Measurements from ENCODE around the gene FOXRED2.

FOXRED2 gene

DNA sequence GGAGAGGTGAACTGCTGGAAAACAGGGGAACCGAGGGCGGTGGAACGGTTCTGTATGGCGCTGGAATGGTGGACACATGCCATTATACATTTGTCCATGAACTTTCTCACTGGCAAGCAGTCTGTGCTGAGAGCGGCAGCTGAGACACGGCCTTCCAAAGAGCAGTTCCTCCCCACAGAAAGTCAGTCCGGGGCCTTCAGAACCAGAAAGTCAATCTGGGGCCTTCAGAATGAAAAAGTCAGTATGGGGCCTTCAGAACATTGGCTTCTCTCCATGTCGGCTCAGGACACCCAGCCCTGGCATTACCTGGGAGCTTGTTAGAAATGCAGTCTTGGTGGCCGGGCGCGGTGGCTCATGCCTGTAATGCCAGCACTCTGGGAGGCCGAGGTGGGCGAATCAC, 34.2 kb downstream of the FOXRED2 start:
- no peaks in the 10 kb centered on the region for H3K27me3 ChIP-seq (replicated peaks; ENCODE audit: control insufficient read depth, insufficient read depth, low read length, poor library complexity, severe bottlenecking)
- H3K9me3 ChIP-seq (ENCODE audit: control insufficient read depth, low read length) = no peaks in the 10 kb centered on the region
- H3K36me3 ChIP-seq (ENCODE audit: control insufficient read depth, insufficient read depth, low read length) = peaks cover 56% of the 10 kb centered on the region
- no peak for DNase-seq
- no peak overlapping the region for H3K4me3 ChIP-seq (ENCODE audit: insufficient read depth, low read depth, low read length, poor library complexity, severe bottlenecking)
- H3K27ac ChIP-seq (ENCODE audit: insufficient read depth, low read length, poor library complexity, severe bottlenecking) = no peak overlapping the region
- H3K4me1 ChIP-seq (ENCODE audit: control insufficient read depth, insufficient read depth, low read length, poor library complexity, severe bottlenecking) = peaks cover 8% of the 10 kb centered on the region

DNA sequence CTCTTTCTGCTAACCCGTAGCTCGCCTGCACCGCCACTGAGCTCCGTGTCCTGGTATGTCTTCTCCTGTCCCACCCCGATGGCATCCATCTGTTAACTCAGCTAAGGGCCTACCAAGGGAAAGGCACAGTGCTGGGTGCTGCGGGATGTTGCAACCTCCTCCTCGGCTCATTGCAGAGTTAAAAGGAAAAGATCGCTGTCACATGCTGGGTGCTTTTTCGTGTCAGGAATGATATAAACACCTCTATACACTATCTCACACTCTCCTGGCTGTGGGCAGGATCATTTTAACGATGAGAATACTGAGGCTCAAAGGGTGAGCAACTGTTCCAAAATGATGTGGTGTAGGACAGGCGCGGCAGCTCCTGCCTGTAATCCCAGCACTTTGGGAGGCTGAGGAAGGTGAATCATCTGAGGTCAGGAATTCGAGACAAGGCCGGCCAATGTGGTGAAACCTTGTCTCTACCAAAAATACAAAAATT, 35.5 kb downstream of the FOXRED2 start:
- DNase-seq = no peak
- H3K4me3 ChIP-seq (ENCODE audit: insufficient read depth, low read depth, low read length, poor library complexity, severe bottlenecking) = no peak overlapping the region
- no peaks in the 10 kb centered on the region for H3K27me3 ChIP-seq (replicated peaks; ENCODE audit: control insufficient read depth, insufficient read depth, low read length, poor library complexity, severe bottlenecking)
- H3K9me3 ChIP-seq (ENCODE audit: control insufficient read depth, low read length) = no peaks in the 10 kb centered on the region
- H3K36me3 ChIP-seq (ENCODE audit: control insufficient read depth, insufficient read depth, low read length) = peaks cover 49% of the 10 kb centered on the region
- H3K27ac ChIP-seq (ENCODE audit: insufficient read depth, low read length, poor library complexity, severe bottlenecking) = no peak overlapping the region
- peaks cover 8% of the 10 kb centered on the region for H3K4me1 ChIP-seq (ENCODE audit: control insufficient read depth, insufficient read depth, low read length, poor library complexity, severe bottlenecking)

DNA sequence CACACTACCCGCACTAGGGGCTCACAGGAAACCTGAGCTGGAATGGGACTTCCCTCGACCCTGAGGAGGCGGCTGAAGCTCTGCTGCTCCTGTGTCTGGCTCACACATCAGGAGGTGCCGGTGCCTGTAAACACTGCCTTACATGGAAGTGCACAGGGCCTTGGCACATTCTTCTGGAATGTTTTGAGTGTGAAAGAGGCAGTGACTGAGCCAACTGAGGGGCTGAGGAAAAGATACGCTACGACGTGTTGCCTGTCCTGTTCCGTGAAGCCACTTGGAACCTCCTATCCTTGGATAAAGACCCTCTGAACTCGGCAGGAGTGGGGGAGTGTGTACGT, 35.9 kb downstream of the FOXRED2 start:
- DNase-seq = no peak
- no peak overlapping the region for H3K4me3 ChIP-seq (ENCODE audit: insufficient read depth, low read depth, low read length, poor library complexity, severe bottlenecking)
- peaks cover 8% of the 10 kb centered on the region for H3K4me1 ChIP-seq (ENCODE audit: control insufficient read depth, insufficient read depth, low read length, poor library complexity, severe bottlenecking)
- H3K36me3 ChIP-seq (ENCODE audit: control insufficient read depth, insufficient read depth, low read length) = peaks cover 47% of the 10 kb centered on the region
- no peaks in the 10 kb centered on the region for H3K27me3 ChIP-seq (replicated peaks; ENCODE audit: control insufficient read depth, insufficient read depth, low read length, poor library complexity, severe bottlenecking)
- H3K27ac ChIP-seq (ENCODE audit: insufficient read depth, low read length, poor library complexity, severe bottlenecking) = no peak overlapping the region
- H3K9me3 ChIP-seq (ENCODE audit: control insufficient read depth, low read length) = no peaks in the 10 kb centered on the region

- Histone ChIP-seq H3K27me3 (replicated peaks; ENCODE audit: control insufficient read depth, insufficient read depth, low read length, poor library complexity, severe bottlenecking) (no peaks in the 10 kb centered on the region), H3K9me3 (ENCODE audit: control insufficient read depth, low read length) (no peaks in the 10 kb centered on the region), H3K27ac (ENCODE audit: insufficient read depth, low read length, poor library complexity, severe bottlenecking) (no peak overlapping the region), H3K36me3 (ENCODE audit: control insufficient read depth, insufficient read depth, low read length) (peaks cover 41% of the 10 kb centered on the region), H3K4me1 (ENCODE audit: control insufficient read depth, insufficient read depth, low read length, poor library complexity, severe bottlenecking) (peaks cover 8% of the 10 kb centered on the region), H3K4me3 (ENCODE audit: insufficient read depth, low read depth, low read length, poor library complexity, severe bottlenecking) (no peak overlapping the region)
- DNase-seq = peak; percentile 68 to 74 (median 73)
Observed at GRCh38 chr22:36470162-36470993, 36.5 kb downstream of the FOXRED2 start.

- peaks cover 30% of the 10 kb centered on the region for H3K36me3 ChIP-seq (ENCODE audit: control insufficient read depth, insufficient read depth, low read length)
- no peaks in the 10 kb centered on the region for H3K27me3 ChIP-seq (replicated peaks; ENCODE audit: control insufficient read depth, insufficient read depth, low read length, poor library complexity, severe bottlenecking)
- DNase-seq = no peak
- H3K4me1 ChIP-seq (ENCODE audit: control insufficient read depth, insufficient read depth, low read length, poor library complexity, severe bottlenecking) = peaks cover 8% of the 10 kb centered on the region
- no peaks in the 10 kb centered on the region for H3K9me3 ChIP-seq (ENCODE audit: control insufficient read depth, low read length)
- no peak overlapping the region for H3K4me3 ChIP-seq (ENCODE audit: insufficient read depth, low read depth, low read length, poor library complexity, severe bottlenecking)
- H3K27ac ChIP-seq (ENCODE audit: insufficient read depth, low read length, poor library complexity, severe bottlenecking) = no peak overlapping the region
Observed at GRCh38 chr22:36469094-36469710, 37.6 kb downstream of the FOXRED2 start.

DNA sequence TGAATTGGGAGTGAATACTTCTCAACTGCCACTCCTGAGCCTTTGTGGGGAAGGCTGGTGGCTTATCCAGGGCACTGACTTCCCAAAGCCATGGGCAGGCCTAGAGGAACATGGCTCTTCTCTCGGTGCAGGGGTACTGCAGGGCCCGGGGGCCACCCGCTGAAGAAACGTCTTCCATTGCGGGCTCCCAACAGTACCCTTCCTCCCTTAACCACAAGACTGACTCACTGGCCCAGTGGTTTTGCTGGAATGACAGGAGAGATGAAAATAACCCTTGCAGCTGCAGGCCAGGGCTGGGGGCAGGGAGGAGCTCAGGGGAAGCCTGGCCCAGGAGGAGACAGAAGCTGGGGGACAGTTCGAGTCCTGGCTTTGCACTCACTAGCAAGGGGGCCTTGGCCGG, 38.9 kb downstream of the FOXRED2 start:
- Histone ChIP-seq H3K4me3 (ENCODE audit: insufficient read depth, low read depth, low read length, poor library complexity, severe bottlenecking) (no peak overlapping the region), H3K36me3 (ENCODE audit: control insufficient read depth, insufficient read depth, low read length) (peaks cover 22% of the 10 kb centered on the region), H3K4me1 (ENCODE audit: control insufficient read depth, insufficient read depth, low read length, poor library complexity, severe bottlenecking) (peaks cover 8% of the 10 kb centered on the region), H3K27ac (ENCODE audit: insufficient read depth, low read length, poor library complexity, severe bottlenecking) (no peak overlapping the region), H3K27me3 (replicated peaks; ENCODE audit: control insufficient read depth, insufficient read depth, low read length, poor library complexity, severe bottlenecking) (no peaks in the 10 kb centered on the region), H3K9me3 (ENCODE audit: control insufficient read depth, low read length) (no peaks in the 10 kb centered on the region)
- no peak for DNase-seq

DNA sequence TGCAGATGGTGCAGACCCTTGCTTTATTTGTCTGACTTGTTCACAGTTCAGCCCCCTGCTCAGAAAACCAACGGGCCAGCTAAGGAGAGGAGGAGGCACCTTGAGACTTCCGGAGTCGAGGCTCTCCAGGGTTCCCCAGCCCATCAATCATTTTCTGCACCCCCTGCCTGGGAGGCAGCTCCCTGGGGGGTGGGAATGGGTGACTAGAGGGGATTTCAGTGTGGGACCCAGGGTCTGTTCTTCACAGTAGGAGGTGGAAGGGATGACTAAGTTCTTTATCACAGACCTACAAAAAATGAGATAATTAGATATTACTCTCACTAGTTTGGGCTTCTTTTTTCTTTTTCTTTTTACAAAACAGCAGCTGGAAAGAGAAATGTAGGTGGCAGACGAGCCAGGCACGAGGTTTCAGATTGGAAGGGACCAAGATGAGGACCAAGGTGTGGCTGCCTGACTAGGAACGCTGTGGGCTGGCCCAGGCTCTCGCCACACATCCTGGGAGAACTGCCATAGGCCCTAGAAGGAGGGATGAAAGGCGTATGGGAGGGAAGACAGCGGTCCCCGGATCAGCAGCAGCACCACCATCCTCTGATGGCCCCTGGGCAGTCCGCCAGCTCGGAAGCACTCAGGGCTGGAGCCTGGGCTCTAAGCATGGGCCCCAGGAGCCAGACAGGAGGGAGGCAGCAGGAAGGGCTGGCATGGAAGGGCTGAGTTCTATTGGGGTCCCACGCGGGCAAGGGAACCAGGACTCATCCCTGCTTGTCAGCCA, 39.6 kb downstream of the FOXRED2 start:
- Histone ChIP-seq H3K36me3 (ENCODE audit: control insufficient read depth, insufficient read depth, low read length) (peaks cover 14% of the 10 kb centered on the region), H3K9me3 (ENCODE audit: control insufficient read depth, low read length) (no peaks in the 10 kb centered on the region), H3K4me1 (ENCODE audit: control insufficient read depth, insufficient read depth, low read length, poor library complexity, severe bottlenecking) (peaks cover 8% of the 10 kb centered on the region), H3K27ac (ENCODE audit: insufficient read depth, low read length, poor library complexity, severe bottlenecking) (no peak overlapping the region), H3K27me3 (replicated peaks; ENCODE audit: control insufficient read depth, insufficient read depth, low read length, poor library complexity, severe bottlenecking) (no peaks in the 10 kb centered on the region), H3K4me3 (ENCODE audit: insufficient read depth, low read depth, low read length, poor library complexity, severe bottlenecking) (no peak overlapping the region)
- no peak for DNase-seq

DNA sequence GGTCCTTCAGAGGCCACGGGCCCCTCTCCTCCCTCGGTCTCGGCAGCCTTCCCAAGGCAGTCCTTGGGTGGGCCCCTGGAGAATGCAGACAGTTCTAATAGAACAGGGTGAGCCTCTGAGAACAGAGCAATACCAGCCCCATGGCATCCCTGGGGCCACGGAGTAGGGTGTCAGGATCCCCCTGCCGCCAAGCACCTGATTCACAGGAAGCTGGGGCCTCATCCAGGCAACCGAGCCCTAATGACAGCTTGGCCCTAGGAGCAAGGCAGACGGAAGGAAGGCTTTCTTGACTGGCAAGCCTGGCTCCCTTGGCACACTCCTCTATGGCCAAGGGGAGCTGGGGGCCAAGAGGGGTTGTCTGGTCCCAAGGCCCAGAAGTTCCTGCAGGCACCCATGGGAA, 40.6 kb downstream of the FOXRED2 start:
- Histone ChIP-seq H3K36me3 (ENCODE audit: control insufficient read depth, insufficient read depth, low read length) (peaks cover 7% of the 10 kb centered on the region), H3K4me3 (ENCODE audit: insufficient read depth, low read depth, low read length, poor library complexity, severe bottlenecking) (no peak overlapping the region), H3K9me3 (ENCODE audit: control insufficient read depth, low read length) (no peaks in the 10 kb centered on the region), H3K4me1 (ENCODE audit: control insufficient read depth, insufficient read depth, low read length, poor library complexity, severe bottlenecking) (peaks cover 8% of the 10 kb centered on the region), H3K27ac (ENCODE audit: insufficient read depth, low read length, poor library complexity, severe bottlenecking) (no peak overlapping the region), H3K27me3 (replicated peaks; ENCODE audit: control insufficient read depth, insufficient read depth, low read length, poor library complexity, severe bottlenecking) (no peaks in the 10 kb centered on the region)
- no peak for DNase-seq

GRCh38 chr22:36465232-36466021, 41.4 kb downstream of the FOXRED2 start:
- peaks cover 6% of the 10 kb centered on the region for H3K4me1 ChIP-seq (ENCODE audit: control insufficient read depth, insufficient read depth, low read length, poor library complexity, severe bottlenecking)
- no peaks in the 10 kb centered on the region for H3K27me3 ChIP-seq (replicated peaks; ENCODE audit: control insufficient read depth, insufficient read depth, low read length, poor library complexity, severe bottlenecking)
- DNase-seq = no peak
- H3K9me3 ChIP-seq (ENCODE audit: control insufficient read depth, low read length) = no peaks in the 10 kb centered on the region
- H3K27ac ChIP-seq (ENCODE audit: insufficient read depth, low read length, poor library complexity, severe bottlenecking) = no peak overlapping the region
- no peaks in the 10 kb centered on the region for H3K36me3 ChIP-seq (ENCODE audit: control insufficient read depth, insufficient read depth, low read length)
- H3K4me3 ChIP-seq (ENCODE audit: insufficient read depth, low read depth, low read length, poor library complexity, severe bottlenecking) = no peak overlapping the region

Data from effector memory CD4-positive, alpha-beta T cell (primary cell).